B cell (primary cell): Measurements from ENCODE around the gene RPL14. TPM values are rescaled to one million over a fixed set of nuclear protein-coding genes. Genes with fewer than 3 reads are reported as not detected.
"Not testable (repeated sequence)": the region's sequence is repeated elsewhere in the genome, so short reads cannot be mapped to it uniquely, and the experiment has no call there.

Source experiments
- ATAC-seq: fragments of 200-7000 bp; cut with Tn5 transposase; one replicate; pipeline ENCODE4 v1.10.0; 2021; ENCODE audit warnings: low read depth, mild to moderate bottlenecking, moderate number of reproducible peaks, moderate library complexity
- CTCF ChIA-PET: fragments of 350-600 bp; sonication (Branson Sonifier 250); formaldehyde crosslinking; loops from one replicate; lab custom pipeline; 2021; ENCODE audit warnings: antibody characterized with exemption, inconsistent platforms; lab: Charles Lee
- POLR2A ChIA-PET: fragments of 350-600 bp; sonication (Branson Sonifier 250); formaldehyde crosslinking; loops from one replicate; lab custom pipeline; 2021; ENCODE audit warnings: antibody characterized with exemption; lab: Charles Lee
- DNase-seq: peaks from one replicate; pipeline ENCODE4 v3.0.0; 2013
- H2AFZ ChIP-seq: 2 replicates; pipeline ENCODE4 v1.6.1; 2012; ENCODE audit warnings: mild to moderate bottlenecking, low read depth, low read length; ENCODE audit not compliant: insufficient read depth, poor library complexity, severe bottlenecking
- H3K27ac ChIP-seq, 2 donors: 1 replicate in 1 of 2; 2 replicates in 1 of 2; pipeline ENCODE4 v1.5.1; 2012 to 2013; ENCODE audit warnings: low read length in 2 of 2, mild to moderate bottlenecking in 2 of 2, moderate library complexity in 1 of 2
- H3K27me3 ChIP-seq, 4 experiments: fragments of 200-600 bp in 1 of 4; sonication (generic) in 1 of 4; replicated peaks in 1 of 4; 1 replicate in 2 of 4; 2 replicates in 2 of 4; pipeline versions ENCODE4 v1.6.1 to v1.7.0; 2013 to 2016; ENCODE audit warnings: low read length in 3 of 4, mild to moderate bottlenecking in 2 of 4, mixed read lengths in 1 of 4, moderate library complexity in 1 of 4; ENCODE audit not compliant: insufficient read depth in 4 of 4, control insufficient read depth in 3 of 4; ENCODE audit errors: control extremely low read depth in 1 of 4
- H3K36me3 ChIP-seq, 2 experiments: replicated peaks in 1 of 2; 1 replicate in 1 of 2; 2 replicates in 1 of 2; pipeline versions ENCODE4 v1.6.1 to v1.7.1; 2013; ENCODE audit warnings: low read length in 1 of 2; ENCODE audit not compliant: insufficient read depth in 2 of 2, control insufficient read depth in 1 of 2; ENCODE audit errors: control extremely low read depth in 1 of 2, extremely low read depth in 1 of 2
- H3K4me1 ChIP-seq, 2 donors: fragments of 200-600 bp in 1 of 2; sonication (generic) in 1 of 2; 1 replicate in 1 of 2; 2 replicates in 1 of 2; pipeline versions ENCODE4 v1.5.1 to v1.6.1; 2013 to 2017; ENCODE audit warnings: low read length in 2 of 2; ENCODE audit not compliant: control insufficient read depth in 2 of 2, insufficient read depth in 2 of 2
- H3K4me2 ChIP-seq: replicated peaks from 2 replicates; pipeline ENCODE3; 2012; ENCODE audit warnings: mild to moderate bottlenecking, low read depth, low read length; ENCODE audit not compliant: poor library complexity, severe bottlenecking
- H3K4me3 ChIP-seq, 5 experiments: fragments of 200-600 bp in 1 of 5; sonication (generic) in 1 of 5; 1 replicate in 3 of 5; 2 replicates in 2 of 5; pipeline versions ENCODE4 v1.5.1 to v1.7.0; 2011 to 2016; ENCODE audit warnings: low read length in 4 of 5, mild to moderate bottlenecking in 4 of 5, low read depth in 2 of 5, control low read depth in 1 of 5, moderate library complexity in 1 of 5; ENCODE audit not compliant: insufficient read depth in 1 of 5; ENCODE audit errors: control extremely low read depth in 1 of 5, extremely low read depth in 1 of 5
- H3K79me2 ChIP-seq: fragments of 200-600 bp; sonication (generic); one replicate; pipeline ENCODE4 v1.6.0; 2016; ENCODE audit warnings: low read length; ENCODE audit not compliant: control insufficient read depth, insufficient read depth
- H3K9ac ChIP-seq: fragments of 200-600 bp; sonication (generic); 2 replicates; pipeline ENCODE4 v1.6.1; 2017; ENCODE audit warnings: mild to moderate bottlenecking, low read length, moderate library complexity
- H3K9me3 ChIP-seq, 3 donors: one replicate each; pipeline versions ENCODE4 v1.6.1 to v1.7.1; 2013; ENCODE audit warnings: low read length in 2 of 3; ENCODE audit not compliant: control insufficient read depth in 2 of 3, insufficient read depth in 1 of 3; ENCODE audit errors: control extremely low read depth in 1 of 3
- H4K20me1 ChIP-seq: 2 replicates; pipeline ENCODE4 v1.6.0; 2012; ENCODE audit warnings: mild to moderate bottlenecking, low read length; ENCODE audit not compliant: insufficient read depth, control insufficient read depth, poor library complexity, severe bottlenecking
- H3K27ac Mint-ChIP-seq: one replicate; pipeline ENCODE4 v1.8.0; 2021; ENCODE audit warnings: mixed read lengths
- H3K27me3 Mint-ChIP-seq: one replicate; pipeline ENCODE4 v1.8.0; 2021; ENCODE audit warnings: mixed read lengths
- H3K4me1 Mint-ChIP-seq: one replicate; pipeline ENCODE4 v1.8.0; 2021; ENCODE audit warnings: mixed read lengths
- H3K4me3 Mint-ChIP-seq: one replicate; pipeline ENCODE4 v1.8.0; 2021; ENCODE audit warnings: mixed read lengths
- H3K9me3 Mint-ChIP-seq: one replicate; pipeline ENCODE4 v1.8.0; 2022; ENCODE audit warnings: mixed read lengths; ENCODE audit not compliant: insufficient read depth
- EZH2 ChIP-seq: IDR thresholded peaks from 2 replicates; pipeline ENCODE4 v1.6.1; 2012; ENCODE audit warnings: borderline replicate concordance, low read depth, mild to moderate bottlenecking, moderate library complexity, low read length; ENCODE audit not compliant: insufficient read depth, poor library complexity, severe bottlenecking
- WGBS: methylation state at CpG from one replicate; pipeline ENCODE4 v1.1.5; 2013; ENCODE audit warnings: missing lambda C conversion rate; ENCODE audit not compliant: insufficient coverage; 5-methylcytosine and 5-hydroxymethylcytosine counted together
- intact Hi-C: fragments of 100-400 bp; cut with micrococcal nuclease; formaldehyde crosslinking; loops from one replicate; pipeline ENCODE4 v1.10.0; 2022
- polyA plus RNA-seq: library from polyadenylated mRNA; depleted of rRNA; stranded (reverse); fragments of >200 nt; gene quantifications from 2 replicates; pipeline ENCODE4 v1.2.3, GENCODE V29; 2012
- total RNA-seq, 2 donors: library from RNA; stranded (reverse); fragments of 120-200 nt in 1 of 2; gene quantifications; 1 replicate in 1 of 2; 2 replicates in 1 of 2; pipeline versions ENCODE4 v1.2.3 to v1.2.4, GENCODE V29; 2013 to 2022
- TF ChIP-seq, protein P1 (sequence below): fragments of 200-600 bp; IDR thresholded peaks from one replicate; pipeline ENCODE4 v1.8.0; 2022; ENCODE audit warnings: antibody characterized with exemption, mild to moderate bottlenecking

RPL14 gene
- total and polyA plus RNA-seq, 2 donors (not counting 1 experiment from before 2014, with no cell fraction given): 413 to 2,452 TPM

DNA sequence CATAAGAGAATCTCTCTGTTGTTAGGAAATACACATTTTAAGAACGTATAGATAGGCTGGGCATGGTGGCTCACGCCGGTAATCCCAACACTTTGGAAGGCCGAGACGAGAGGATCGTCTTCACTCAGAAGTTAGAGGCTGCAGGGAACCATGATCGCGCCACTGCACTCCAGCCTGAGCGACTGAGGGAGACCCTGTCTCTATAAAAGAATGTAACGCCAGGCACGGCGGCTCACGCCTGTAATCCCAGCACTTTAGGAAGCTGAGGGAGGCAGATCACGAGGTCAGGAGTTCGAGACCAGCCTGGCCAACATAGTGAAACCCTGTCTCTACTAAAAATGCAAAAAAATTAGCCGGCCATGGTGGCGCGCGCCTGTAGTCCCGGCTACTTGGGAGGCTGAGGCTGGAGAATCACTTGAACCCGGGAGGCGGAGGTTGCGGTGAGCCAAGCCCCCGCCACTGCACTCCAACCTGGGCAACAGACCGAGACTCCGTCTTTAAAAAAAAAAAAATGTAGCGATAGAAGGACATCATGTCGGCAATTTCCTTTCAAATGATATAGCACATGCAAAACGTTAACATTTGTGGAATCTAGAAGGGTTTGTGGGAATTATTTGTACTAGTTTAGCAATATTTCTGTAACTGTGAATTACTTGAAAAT, 730 bp upstream of the RPL14 start:
- H3K36me3 ChIP-seq: peaks cover 5 to 31% of the 10 kb centered on the region in 2 experiments
- Mint-ChIP-seq H3K4me3 (peak overlapping the region; percentile 94), H3K4me1 (peaks cover 47% of the 10 kb centered on the region), H3K27me3 (no peaks in the 10 kb centered on the region), H3K9me3 (no peaks in the 10 kb centered on the region), H3K27ac (peak overlapping the region; percentile 96)
- H3K27ac ChIP-seq: peak overlapping the region; percentile 84 to 88
- peak overlapping the region; percentile 88 for H3K4me2 ChIP-seq
- CTCF ChIA-PET: interaction anchor here (1.3 to 1.6 kb wide), 2 partner anchors 14 to 68 kb away, joined by 4 to 5 read pairs; partner anchors contain the start of gene ZNF621
- ATAC-seq (no peak), DNase-seq (no peak)
- peaks cover 0 to 5% (median 0%) of the 10 kb centered on the region in 3 donors for H3K9me3 ChIP-seq
- peaks cover 29% of the 10 kb centered on the region for H3K79me2 ChIP-seq
- H3K4me3 ChIP-seq: peak overlapping the region; percentile 68 to 95 (median 82)
- H4K20me1 ChIP-seq: peaks cover 31% of the 10 kb centered on the region
- peak overlapping the region; percentile 69 for H3K9ac ChIP-seq
- intact Hi-C loops: loop anchor here (10.0 kb wide), 1 partner anchor 738 kb away; the partner anchor contains the start of gene CTNNB1
- WGBS: 91% methylated on average over 13 of the region's 29 CpGs
- H3K27me3 ChIP-seq: no peaks in the 10 kb centered on the region
- H3K4me1 ChIP-seq: peaks cover 32 to 38% of the 10 kb centered on the region in 2 donors
- POLR2A ChIA-PET: interaction anchor here (0.7 to 1.5 kb wide), 2 partner anchors 49 to 148 kb away, joined by 6 to 9 read pairs; partner anchors contain the start of gene ZNF620
- peak overlapping the region; percentile 76 for H2AFZ ChIP-seq
- TF ChIP-seq, protein P1, sequence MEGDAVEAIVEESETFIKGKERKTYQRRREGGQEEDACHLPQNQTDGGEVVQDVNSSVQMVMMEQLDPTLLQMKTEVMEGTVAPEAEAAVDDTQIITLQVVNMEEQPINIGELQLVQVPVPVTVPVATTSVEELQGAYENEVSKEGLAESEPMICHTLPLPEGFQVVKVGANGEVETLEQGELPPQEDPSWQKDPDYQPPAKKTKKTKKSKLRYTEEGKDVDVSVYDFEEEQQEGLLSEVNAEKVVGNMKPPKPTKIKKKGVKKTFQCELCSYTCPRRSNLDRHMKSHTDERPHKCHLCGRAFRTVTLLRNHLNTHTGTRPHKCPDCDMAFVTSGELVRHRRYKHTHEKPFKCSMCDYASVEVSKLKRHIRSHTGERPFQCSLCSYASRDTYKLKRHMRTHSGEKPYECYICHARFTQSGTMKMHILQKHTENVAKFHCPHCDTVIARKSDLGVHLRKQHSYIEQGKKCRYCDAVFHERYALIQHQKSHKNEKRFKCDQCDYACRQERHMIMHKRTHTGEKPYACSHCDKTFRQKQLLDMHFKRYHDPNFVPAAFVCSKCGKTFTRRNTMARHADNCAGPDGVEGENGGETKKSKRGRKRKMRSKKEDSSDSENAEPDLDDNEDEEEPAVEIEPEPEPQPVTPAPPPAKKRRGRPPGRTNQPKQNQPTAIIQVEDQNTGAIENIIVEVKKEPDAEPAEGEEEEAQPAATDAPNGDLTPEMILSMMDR: no peak
- TF ChIP-seq EZH2: no peak

DNA sequence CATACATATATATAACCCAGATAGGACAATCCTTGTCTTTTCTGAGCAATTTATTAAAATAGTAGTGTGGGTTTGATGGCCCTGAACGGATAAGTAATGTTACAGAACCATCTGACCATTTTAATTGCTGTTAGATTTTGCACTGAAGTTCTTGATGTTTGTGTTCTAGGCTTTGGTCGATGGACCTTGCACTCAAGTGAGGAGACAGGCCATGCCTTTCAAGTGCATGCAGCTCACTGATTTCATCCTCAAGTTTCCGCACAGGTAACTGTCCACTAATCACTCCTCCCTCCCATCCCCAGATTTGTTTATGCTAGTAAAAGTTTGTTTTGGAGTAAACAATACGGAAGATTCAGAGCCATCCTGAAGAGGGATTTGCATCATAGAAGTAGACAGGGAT, 1.3 kb downstream of the RPL14 start:
- Histone ChIP-seq H2AFZ (no peak overlapping the region), H3K79me2 (peaks cover 29% of the 10 kb centered on the region), H3K27me3 (no peaks in the 10 kb centered on the region), H3K9me3 (peaks cover 0 to 5% (median 0%) of the 10 kb centered on the region in 3 donors), H3K4me1 (peaks cover 23 to 27% of the 10 kb centered on the region in 2 donors), H4K20me1 (peaks cover 32% of the 10 kb centered on the region), H3K9ac (peak overlapping the region; percentile 69), H3K27ac (peak overlapping the region in 1 of 2 donors; percentile 88), H3K36me3 (peaks cover 7 to 49% of the 10 kb centered on the region in 2 experiments), H3K4me3 (peak overlapping the region in 2 of 5 experiments; percentile 69 to 91), H3K4me2 (peak overlapping the region; percentile 88)
- 83% methylated on average over 1 of the region's 4 CpGs for WGBS
- no peak for TF ChIP-seq EZH2
- TF ChIP-seq, protein P1: no peak
- DNase-seq (no peak), ATAC-seq (no peak)
- intact Hi-C loops: loop anchor here (10.0 kb wide), 1 partner anchor 736 kb away; the partner anchor contains the start of gene CTNNB1
- H3K27ac Mint-ChIP-seq: peak overlapping the region; percentile 50
- no peaks in the 10 kb centered on the region for H3K9me3 Mint-ChIP-seq
- ChIA-PET POLR2A (interaction anchor here (0.7 kb wide), 1 partner anchor 8 kb away, joined by 3 read pairs; no protein-coding TSS in a partner anchor), CTCF (no interaction called here)
- peaks cover 33% of the 10 kb centered on the region for H3K4me1 Mint-ChIP-seq
- peak overlapping the region; percentile 94 for H3K4me3 Mint-ChIP-seq
- H3K27me3 Mint-ChIP-seq: no peaks in the 10 kb centered on the region

DNA sequence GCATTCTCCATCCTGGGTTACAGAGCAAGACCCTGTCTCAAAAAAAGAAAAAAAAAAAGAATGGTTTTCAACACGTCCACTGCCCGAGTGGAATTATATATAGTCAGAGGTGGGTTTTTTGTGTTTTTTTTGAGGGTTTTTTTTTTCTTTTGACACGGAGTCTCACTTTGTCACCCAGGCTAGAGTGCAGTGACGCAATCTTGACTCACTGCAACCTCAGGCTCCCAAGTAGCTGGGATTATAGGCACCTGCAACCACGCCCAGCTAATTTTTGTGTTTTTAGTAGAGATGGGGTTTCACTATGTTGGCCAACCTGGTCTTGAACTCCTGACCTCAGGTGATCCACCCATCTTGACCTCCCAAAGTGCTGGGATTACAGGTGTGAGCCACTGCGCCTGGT, 3.3 kb downstream of the RPL14 start:
- H2AFZ ChIP-seq, intact Hi-C loops, H3K4me3 Mint-ChIP-seq, CTCF ChIA-PET, H3K9me3 Mint-ChIP-seq, ATAC-seq, DNase-seq, H3K4me3 ChIP-seq, H3K4me2 ChIP-seq, H3K9ac ChIP-seq, H3K9me3 ChIP-seq, H3K27me3 Mint-ChIP-seq, H3K27me3 ChIP-seq: not testable (repeated sequence)
- Histone ChIP-seq H3K27ac (peak overlapping the region in 1 of 2 donors; percentile 38), H4K20me1 (peaks cover 32% of the 10 kb centered on the region), H3K4me1 (peaks cover 18 to 23% of the 10 kb centered on the region in 2 donors), H3K36me3 (peaks cover 19 to 69% of the 10 kb centered on the region in 2 experiments), H3K79me2 (peaks cover 29% of the 10 kb centered on the region)
- Mint-ChIP-seq H3K4me1 (peaks cover 23% of the 10 kb centered on the region), H3K27ac (peak overlapping the region; percentile 26)
- 90% methylated on average over 2 of the region's 6 CpGs for WGBS
- POLR2A ChIA-PET: interaction anchor here (0.7 kb wide), 1 partner anchor 78 kb away, joined by 7 read pairs; no protein-coding TSS in a partner anchor
